ENCODE measurements around the gene KCNMB2.

GRCh38 chr3:178562947-178563232 lies 26.7 kb downstream of the KCNMB2 start:
- TF ChIP-seq CTCF (IDR thresholded peaks at IDR 0.05) (no peak), POLR2A (IDR thresholded peaks at IDR 0.05) (no peak)

Data from upper lobe of left lung (tissue), 4 donors.